Gastroesophageal sphincter (tissue), 3 donors: ENCODE data around the gene CCDC33.

Experiments
- CTCF ChIP-seq, 4 experiments: fragments of 200-600 bp in 2 of 4; fragments of 450-650 bp in 2 of 4; sonication (generic) in 1 of 4; IDR thresholded peaks; one replicate each; pipeline ENCODE4 v1.5.1; 2017 to 2019; ENCODE audit warnings: antibody characterized with exemption in 4 of 4, mild to moderate bottlenecking in 2 of 4, moderate library complexity in 2 of 4
- POLR2A ChIP-seq, 2 donors: fragments of 450-650 bp; IDR thresholded peaks; one replicate each; pipeline ENCODE4 v1.6.1; 2017; ENCODE audit warnings: antibody characterized with exemption in 2 of 2, mild to moderate bottlenecking in 2 of 2, moderate library complexity in 1 of 2

DNA sequence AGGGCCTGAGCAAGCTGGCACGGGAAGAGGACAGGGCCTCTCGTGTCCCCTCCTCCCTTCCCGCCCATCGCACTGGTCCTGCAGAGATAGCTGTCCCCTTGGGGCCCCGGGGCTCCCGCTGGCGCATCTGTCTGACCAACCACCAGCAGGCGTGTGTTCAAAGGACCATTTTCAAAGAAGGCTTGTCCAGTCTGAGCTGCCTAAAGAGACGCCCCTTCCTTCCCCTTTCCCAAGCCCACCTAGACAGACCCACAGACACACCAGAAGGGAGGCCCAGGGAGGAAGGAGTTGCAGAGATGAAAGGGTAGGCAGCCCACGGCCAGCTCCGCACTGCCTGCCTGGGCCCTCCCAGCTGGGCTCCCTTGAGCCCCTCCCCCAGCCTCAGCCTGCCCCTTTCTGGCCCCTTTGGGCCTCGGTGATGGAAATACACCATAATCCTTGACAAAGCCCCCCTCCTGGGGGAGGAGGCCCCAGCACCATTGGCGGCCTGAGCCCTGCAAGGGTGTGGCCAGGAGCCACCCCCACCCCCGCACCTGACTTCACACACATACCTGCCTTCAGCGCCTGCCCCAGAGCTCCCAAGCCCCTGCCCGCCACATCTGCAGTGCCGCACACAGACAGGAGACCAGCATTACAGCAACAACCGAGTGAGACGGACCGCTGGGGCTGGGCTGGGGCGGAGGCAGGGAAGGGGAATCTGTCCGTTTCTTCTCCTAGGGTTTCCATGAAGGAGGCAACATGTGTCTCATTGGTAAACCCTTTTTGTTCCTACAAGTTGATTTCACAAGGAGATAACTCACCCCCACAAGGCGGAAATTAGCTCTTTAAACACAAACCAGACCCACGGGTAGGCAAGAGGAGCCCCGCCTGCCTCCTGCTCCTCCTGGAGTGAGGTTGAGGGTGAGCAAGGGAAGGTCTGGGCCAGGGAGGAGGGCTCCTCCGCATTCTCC is 33.4 kb upstream of the CCDC33 start, which contains the start of gene STRA6:
- TF ChIP-seq POLR2A (IDR thresholded peaks at IDR 0.05) (no peak), CTCF (IDR thresholded peaks at IDR 0.05) (no peak)
